ENCODE measurements around the gene SEL1L3. TPM values are rescaled to one million over a fixed set of nuclear protein-coding genes. Genes with fewer than 3 reads are reported as not detected.

SEL1L3 gene
- polyA plus RNA-seq, 1 of the 3 experiments (the other 2 are of a cell fraction), result 2.2 TPM

DNA sequence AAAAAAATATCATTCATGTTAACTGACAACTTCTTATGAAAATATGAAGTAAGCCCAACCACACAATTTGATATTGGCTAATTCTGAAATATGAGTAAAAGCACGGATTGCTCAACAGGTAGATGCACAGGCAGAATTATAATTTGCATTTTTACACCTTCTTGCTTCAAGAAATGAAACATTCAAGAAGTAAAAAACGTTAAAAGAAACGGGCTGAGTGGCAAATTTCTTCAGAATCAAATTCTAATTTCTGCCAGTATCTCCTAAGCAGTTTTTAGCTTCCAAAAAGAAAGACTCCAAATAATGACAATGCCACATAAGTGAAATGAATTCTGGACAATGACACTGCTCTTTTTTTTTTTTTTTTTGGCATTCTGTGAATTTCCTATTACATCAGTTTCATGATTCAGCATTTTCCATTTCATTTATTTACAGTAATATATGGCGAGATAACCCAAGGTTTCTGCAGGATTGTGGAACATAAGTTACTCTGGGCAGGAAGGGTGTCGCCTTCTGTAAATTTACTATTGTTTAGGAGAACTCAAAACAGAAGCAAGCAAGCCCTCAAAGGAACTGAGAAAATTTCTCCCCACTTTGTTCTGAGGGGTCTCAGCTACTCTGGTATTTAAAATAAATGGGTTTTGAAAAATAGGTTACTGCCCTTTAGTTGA lies 1.4 kb downstream of the SEL1L3 start:
- Histone ChIP-seq H3F3A (replicated peaks; ENCODE audit: insufficient read depth) (no peaks in the 10 kb centered on the region), H3K9ac (peak overlapping the region; percentile 67), H3K36me3 (replicated peaks in 1 of 2; ENCODE audit: control insufficient read depth in 1 of 2, insufficient read depth in 2 of 2, low read length in 1 of 2) (no peaks in the 10 kb centered on the region), H3K9me3 (no peaks in the 10 kb centered on the region), H2AFZ (ENCODE audit: low read depth) (peak overlapping the region; percentile 87; the same call in 1 of the 2 replicates), H3K4me1 (ENCODE audit: control insufficient read depth in 1 of 2, insufficient read depth in 2 of 2, low read depth in 1 of 2, low read length in 1 of 2) (peaks cover 13 to 14% of the 10 kb centered on the region in 2 experiments; a peak in 2 of 4 replicates), H3K4me2 (peak overlapping the region; percentile 81), H3K9me2 (no peaks in the 10 kb centered on the region), H3K27ac (ENCODE audit: low read depth in 2 of 2, low read length in 1 of 2) (no peak overlapping the region), H3K27me3 (ENCODE audit: insufficient read depth) (no peaks in the 10 kb centered on the region), H4K20me1 (ENCODE audit: insufficient read depth) (no peaks in the 10 kb centered on the region), H3K79me2 (ENCODE audit: insufficient read depth) (no peaks in the 10 kb centered on the region), H3K4me3 (ENCODE audit: low read depth in 2 of 2, low read length in 1 of 2) (peak overlapping the region; percentile 57 to 68; a peak in 3 of 4 replicates)
- ChIA-PET CTCF (interaction anchor here (0.7 kb wide), 1 partner anchor 23 kb away, joined by 3 read pairs; no protein-coding TSS in a partner anchor), POLR2A (no interaction called here)
- WGBS (ENCODE audit: low lambda C conversion rate), result 72% methylated on average over 5 of the region's 5 CpGs
- DNase-seq, result no peak
- TF ChIP-seq EP300 (IDR thresholded peaks at IDR 0.05; ENCODE audit: borderline replicate concordance in 1 of 2, low read depth in 1 of 2, low read length in 1 of 2), result no peak
- no peak for TF ChIP-seq GABPA (IDR thresholded peaks at IDR 0.05; ENCODE audit: low read depth)
- no peak for TF ChIP-seq RFX5 (IDR thresholded peaks at IDR 0.05; ENCODE audit: low read length)
- no peak for TF ChIP-seq SMC3 (IDR thresholded peaks at IDR 0.05; ENCODE audit: low read depth, low read length)
- TF ChIP-seq FOXJ3 (CRISPR knock-in tag; IDR thresholded peaks at IDR 0.05), result no peak
- no peak for TF ChIP-seq POLR2AphosphoS5 (IDR thresholded peaks at IDR 0.05; ENCODE audit: low read depth, low read length)
- TF ChIP-seq, protein P1, sequence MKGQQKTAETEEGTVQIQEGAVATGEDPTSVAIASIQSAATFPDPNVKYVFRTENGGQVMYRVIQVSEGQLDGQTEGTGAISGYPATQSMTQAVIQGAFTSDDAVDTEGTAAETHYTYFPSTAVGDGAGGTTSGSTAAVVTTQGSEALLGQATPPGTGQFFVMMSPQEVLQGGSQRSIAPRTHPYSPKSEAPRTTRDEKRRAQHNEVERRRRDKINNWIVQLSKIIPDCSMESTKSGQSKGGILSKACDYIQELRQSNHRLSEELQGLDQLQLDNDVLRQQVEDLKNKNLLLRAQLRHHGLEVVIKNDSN (IDR thresholded peaks at IDR 0.05; ENCODE audit: borderline replicate concordance, low read depth), result no peak
- TF ChIP-seq RAD21 (IDR thresholded peaks at IDR 0.05; ENCODE audit: low read length), result no peak

DNA sequence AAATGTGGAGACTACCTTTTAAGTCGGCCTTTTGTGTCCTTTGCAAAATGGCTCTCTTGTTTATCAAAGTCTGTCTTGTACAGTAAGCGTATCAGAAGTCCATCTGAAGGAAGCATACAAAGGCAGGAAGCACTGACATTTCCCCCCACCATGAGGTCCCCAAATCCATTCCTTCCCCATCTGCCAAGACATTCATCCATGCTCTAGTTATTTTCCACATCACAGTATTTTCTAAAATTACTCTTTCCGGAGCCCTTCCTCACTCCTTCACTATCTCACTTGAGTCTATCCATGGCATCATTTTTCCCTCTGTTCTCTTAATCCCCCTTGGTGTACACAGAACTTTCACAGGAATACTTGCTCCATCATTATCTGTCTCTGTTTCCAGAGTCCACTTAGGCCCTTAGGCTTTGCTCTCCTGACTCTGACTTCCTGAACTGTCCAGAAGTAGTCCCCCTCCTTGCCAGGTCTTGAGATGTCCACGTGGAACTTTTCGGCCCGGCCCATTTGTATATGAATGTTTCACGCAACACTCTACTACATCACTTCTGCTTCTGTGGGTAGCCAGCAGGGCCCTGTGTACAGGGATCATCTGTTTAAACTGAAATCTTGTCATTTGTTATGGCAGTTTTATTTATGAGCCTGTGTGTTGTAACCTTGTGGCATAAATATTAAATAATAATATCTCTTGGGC lies 2.1 kb downstream of the SEL1L3 start:
- Histone ChIP-seq H3K27me3 (ENCODE audit: insufficient read depth) (no peaks in the 10 kb centered on the region), H4K20me1 (ENCODE audit: insufficient read depth) (no peaks in the 10 kb centered on the region), H3K4me2 (peak overlapping the region; percentile 81; the same call in 1 of the 2 replicates), H2AFZ (ENCODE audit: low read depth) (no peak overlapping the region; the same call in 1 of the 2 replicates), H3K79me2 (ENCODE audit: insufficient read depth) (no peaks in the 10 kb centered on the region), H3K27ac (ENCODE audit: low read depth in 2 of 2, low read length in 1 of 2) (no peak overlapping the region), H3K4me3 (ENCODE audit: low read depth in 2 of 2, low read length in 1 of 2) (no peak overlapping the region), H3K9me2 (no peaks in the 10 kb centered on the region), H3K4me1 (ENCODE audit: control insufficient read depth in 1 of 2, insufficient read depth in 2 of 2, low read depth in 1 of 2, low read length in 1 of 2) (peaks cover 13 to 14% of the 10 kb centered on the region in 2 experiments; a peak in 2 of 4 replicates), H3K9me3 (no peaks in the 10 kb centered on the region), H3K36me3 (replicated peaks in 1 of 2; ENCODE audit: control insufficient read depth in 1 of 2, insufficient read depth in 2 of 2, low read length in 1 of 2) (no peaks in the 10 kb centered on the region), H3F3A (replicated peaks; ENCODE audit: insufficient read depth) (no peaks in the 10 kb centered on the region), H3K9ac (no peak overlapping the region)
- no peak for DNase-seq
- ChIA-PET CTCF (no interaction called here), POLR2A (no interaction called here)
- 93% methylated on average over 7 of the region's 7 CpGs for WGBS (ENCODE audit: low lambda C conversion rate)
- no peak for TF ChIP-seq TCF12 (IDR thresholded peaks at IDR 0.05)
- no peak for TF ChIP-seq SIN3A (IDR thresholded peaks at IDR 0.05; ENCODE audit: borderline replicate concordance, low read depth, low read length)
- TF ChIP-seq JUND (IDR thresholded peaks at IDR 0.05), result no peak
- TF ChIP-seq USF2 (IDR thresholded peaks at IDR 0.05; ENCODE audit: borderline replicate concordance, low read depth, low read length), result no peak
- TF ChIP-seq TAF1 (IDR thresholded peaks at IDR 0.05; ENCODE audit: borderline replicate concordance, low read depth, low read length), result no peak
- no peak for TF ChIP-seq YY1 (IDR thresholded peaks at IDR 0.05; ENCODE audit: low read depth)
- TF ChIP-seq IRF3 (IDR thresholded peaks at IDR 0.05; ENCODE audit: low read depth, low read length), result no peak
- no peak for TF ChIP-seq RCOR1 (IDR thresholded peaks at IDR 0.05; ENCODE audit: low read length)
- no peak for TF ChIP-seq FOXM1 (IDR thresholded peaks at IDR 0.05; ENCODE audit: low read depth)
- TF ChIP-seq CTCF (IDR thresholded peaks at IDR 0.05), result no peak
- TF ChIP-seq EP300 (IDR thresholded peaks at IDR 0.05; ENCODE audit: borderline replicate concordance in 1 of 2, low read depth in 1 of 2, low read length in 1 of 2), result no peak
- no peak for TF ChIP-seq GABPA (IDR thresholded peaks at IDR 0.05; ENCODE audit: low read depth)
- TF ChIP-seq MAX (IDR thresholded peaks at IDR 0.05; ENCODE audit: low read depth), result no peak
- no peak for TF ChIP-seq TEAD4 (IDR thresholded peaks at IDR 0.05; ENCODE audit: borderline replicate concordance, insufficient read depth)
- TF ChIP-seq MEF2A (IDR thresholded peaks at IDR 0.05; ENCODE audit: borderline replicate concordance, low read depth), result no peak
